Activated T-helper 9 cell treated with anti-CD3 and anti-CD28 coated beads, Interleukin-2, amount 50 U/mL, for 16 hours (primary cell): ENCODE data around the gene SUN2.

ENCODE experiments used
- DNase-seq: peaks from one replicate; pipeline ENCODE4 v3.0.0-alpha.2; 2020; ENCODE audit warnings: low read depth

Gene SUN2

DNA sequence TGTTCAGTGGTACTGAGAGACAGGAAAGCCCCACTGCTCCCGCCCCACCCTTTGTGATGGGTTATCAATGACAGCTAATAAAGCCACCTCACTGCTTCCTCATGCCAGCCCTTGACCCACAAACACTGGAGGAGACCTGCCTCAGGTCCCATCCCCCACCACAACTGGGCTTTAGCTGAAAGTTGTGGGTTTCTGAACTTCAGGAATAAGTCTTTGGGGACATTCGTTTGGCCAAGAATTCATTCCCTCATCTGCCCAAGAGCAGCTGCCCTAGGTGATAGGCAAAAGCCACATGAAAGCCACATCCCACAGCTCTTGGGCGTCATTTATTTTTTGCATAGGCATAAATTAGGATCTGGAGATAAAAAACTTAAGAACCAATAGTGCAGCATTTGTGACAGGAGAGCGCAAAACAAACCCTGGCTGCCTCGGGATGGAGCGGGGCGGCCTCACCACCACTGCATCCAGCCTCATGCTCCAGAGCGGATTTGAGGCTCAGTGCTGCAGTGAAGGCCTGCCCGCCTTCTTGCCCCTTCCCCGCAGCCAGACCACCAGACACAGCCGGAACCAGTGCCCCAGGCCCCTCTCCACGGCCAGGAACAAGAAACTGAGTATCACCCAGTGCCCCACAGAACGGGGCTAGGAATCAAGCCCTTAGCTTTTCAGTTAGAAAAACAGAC lies 21.2 kb downstream of the SUN2 start:
- DNase-seq = no peak

DNA sequence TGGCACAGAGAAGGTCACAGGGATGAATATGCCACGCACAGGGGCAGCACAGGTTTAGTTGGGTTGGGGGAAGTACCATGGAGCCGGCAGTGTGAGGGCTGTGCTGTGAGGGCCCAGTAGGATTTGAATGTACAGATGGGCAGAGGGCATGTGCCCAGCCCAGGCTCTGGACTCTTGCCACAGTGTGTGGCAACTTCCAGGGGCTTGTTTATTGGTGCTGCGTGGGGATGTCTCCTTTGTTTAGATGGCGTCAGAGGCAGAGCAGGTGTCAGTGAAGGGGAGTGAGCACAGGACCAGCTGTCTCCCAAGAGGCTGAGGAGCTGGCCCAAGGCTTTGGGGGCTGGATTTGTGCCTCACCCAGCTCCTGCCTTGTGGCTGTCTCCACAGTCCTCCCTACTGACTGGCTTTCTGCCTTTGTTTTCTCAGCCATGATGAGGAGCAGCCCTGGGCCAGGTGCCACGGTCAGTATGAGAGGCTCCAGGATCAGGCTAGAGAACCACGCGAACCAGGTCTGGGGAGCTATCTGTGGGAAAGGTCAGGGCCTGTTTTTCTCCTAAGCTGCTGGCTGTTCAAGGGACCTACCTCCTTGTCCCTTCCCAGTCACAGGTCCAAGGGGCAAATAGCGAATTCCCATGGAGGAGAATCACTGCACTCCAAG lies 21.9 kb downstream of the SUN2 start:
- DNase-seq = no peak

DNA sequence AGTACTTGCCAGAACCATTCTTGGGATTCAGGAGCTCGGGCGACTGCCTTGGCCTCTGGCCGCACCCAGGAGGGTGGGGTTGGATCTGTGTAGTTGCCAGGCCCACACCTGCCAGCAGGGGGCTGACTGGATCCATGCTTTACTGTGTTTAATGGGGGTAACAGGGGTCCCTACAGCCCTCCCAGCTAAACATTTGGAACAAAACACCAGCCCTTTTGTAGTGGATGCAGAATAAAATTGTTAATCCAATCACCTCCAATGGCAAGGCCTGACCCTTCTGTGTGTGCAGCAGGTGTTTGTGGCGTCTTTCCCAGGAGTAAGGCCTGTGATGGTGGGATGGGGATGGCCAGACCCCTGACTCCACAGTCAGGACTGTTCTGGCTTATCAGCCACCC lies 22.5 kb downstream of the SUN2 start:
- peak; percentile 41 for DNase-seq

DNA sequence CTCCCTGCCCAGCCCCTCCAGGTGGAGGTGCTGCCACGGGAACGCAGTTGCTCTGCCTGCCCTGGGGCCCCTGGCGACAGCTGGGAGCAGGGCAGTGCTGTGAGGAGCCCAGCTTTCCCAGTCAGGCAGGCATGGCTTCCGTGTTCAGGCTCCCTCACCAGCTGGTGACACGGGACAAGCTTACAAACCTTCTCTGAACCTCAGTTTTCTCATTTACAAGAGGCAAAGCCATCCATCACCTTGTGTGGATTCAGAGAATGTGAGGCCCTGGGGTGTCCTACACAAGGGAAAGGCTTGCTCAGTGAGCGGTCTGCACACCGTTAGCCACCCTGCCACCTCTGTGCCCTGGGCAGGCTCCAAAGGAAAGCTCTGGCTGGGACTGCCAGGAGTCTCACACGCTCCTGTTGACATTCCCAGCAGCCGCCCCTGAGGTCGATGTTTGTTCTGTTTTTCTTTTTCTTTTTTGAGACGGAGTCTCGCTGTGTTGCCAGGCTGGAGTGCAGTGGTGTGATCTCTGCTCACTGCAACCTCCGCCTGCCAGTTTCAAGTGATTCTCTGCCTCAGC lies 23.5 kb downstream of the SUN2 start:
- DNase-seq = no peak

- no peak for DNase-seq
Observed at GRCh38 chr22:38731703-38732161, 24.1 kb downstream of the SUN2 start.

GRCh38 chr22:38730411-38730871 lies 25.4 kb downstream of the SUN2 start:
- no peak for DNase-seq

DNA sequence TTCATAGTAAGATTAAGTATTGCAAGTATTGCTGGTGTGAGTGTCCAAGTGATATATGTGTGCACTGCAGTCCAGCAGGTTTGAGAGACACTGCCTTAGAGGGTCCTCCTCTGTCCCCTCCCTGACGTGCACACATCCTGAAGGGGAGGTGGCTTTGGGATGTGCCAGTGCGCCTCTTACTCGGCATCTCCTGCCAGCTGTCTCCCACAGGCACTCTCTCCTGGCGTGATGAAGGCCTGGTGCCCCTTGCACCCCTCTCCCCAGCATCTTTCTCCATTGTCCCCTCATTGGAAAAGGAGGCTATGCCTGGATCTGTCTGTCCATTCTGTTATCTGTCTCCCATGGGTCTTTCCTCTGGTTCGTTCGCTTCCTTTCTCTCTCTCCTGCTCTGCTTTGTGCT lies 25.9 kb downstream of the SUN2 start:
- no peak for DNase-seq

DNA sequence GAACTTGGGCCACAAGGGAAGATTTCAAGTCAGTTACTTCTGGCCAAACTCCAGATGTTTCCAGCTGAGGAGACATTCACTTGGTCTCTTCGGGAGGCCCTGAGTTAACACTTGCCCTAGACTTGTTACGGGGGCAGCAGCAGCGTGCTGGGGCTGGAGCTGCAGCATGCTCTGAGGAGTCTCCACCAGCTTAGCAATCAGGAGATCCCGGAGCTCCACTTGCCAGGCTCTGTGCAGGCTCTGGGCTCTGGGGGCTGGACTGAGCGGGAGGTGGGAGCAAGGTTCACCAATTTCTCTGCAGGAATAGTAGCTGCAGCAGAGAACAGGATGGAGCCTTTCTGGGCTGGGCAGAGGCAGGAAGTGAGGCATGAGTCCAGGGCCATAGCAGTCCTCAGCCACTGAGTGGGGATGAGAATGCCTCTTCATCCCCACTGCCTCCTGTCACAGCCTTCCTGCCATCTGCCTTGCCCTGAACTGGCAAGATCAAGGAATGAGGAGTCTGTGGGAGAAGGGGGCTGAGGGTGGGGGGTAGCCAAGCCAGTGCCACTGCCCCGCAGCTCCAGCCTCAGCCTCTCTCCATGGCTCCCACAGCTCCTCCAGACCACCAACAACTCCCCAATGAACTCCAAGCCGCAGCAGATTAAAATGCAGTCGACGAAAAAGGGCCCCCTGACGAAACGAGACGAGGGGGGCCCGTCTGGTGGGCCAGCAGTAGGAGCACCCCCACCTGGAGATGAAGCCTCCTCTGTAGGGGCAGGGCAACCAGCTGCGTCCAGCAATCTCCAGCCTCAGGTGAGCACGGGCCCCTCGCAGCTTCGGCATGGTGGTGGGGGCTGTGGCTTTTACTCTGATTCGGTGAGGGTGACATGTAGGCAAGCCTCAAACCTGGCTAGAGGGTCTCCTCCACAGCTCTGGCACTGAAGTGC lies 26.7 kb downstream of the SUN2 start:
- DNase-seq = no peak

- DNase-seq = no peak
Observed at GRCh38 chr22:38727530-38728451, 28.0 kb downstream of the SUN2 start.

- no peak for DNase-seq
Observed at GRCh38 chr22:38727123-38727522, 28.7 kb downstream of the SUN2 start.

GRCh38 chr22:38725900-38726655 lies 29.7 kb downstream of the SUN2 start:
- no peak for DNase-seq

DNA sequence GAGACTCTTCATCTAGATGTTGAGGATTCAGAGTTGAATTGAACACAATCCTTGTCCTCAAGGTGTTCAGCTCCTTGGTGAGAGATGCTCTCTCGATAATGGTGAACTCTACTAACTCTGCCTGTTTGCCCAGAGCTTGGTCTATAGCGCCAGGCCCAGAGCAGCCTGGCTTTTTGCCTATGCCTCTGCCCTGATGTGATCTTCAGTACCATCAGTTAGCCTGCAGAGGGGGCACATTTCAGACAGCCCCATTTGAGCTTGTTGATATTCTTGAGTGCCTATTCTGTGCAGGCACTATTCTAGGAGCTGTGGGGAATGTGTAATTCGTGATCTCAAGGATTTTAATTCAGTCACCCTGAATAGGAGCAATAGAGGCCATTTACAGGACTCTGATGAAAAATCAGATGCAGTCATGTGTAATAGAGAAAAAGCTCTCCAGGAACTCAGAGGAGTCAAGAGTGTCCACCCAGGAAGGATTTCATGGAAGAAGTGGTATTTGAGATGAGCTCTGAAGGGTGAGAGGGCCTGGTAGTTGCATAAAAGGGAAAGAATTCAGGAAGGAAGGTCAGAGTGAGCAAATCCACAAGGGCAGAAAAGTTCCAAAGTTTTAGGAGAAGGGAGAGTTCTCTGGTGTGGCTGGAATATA lies 30.7 kb downstream of the SUN2 start:
- no peak for DNase-seq

DNA sequence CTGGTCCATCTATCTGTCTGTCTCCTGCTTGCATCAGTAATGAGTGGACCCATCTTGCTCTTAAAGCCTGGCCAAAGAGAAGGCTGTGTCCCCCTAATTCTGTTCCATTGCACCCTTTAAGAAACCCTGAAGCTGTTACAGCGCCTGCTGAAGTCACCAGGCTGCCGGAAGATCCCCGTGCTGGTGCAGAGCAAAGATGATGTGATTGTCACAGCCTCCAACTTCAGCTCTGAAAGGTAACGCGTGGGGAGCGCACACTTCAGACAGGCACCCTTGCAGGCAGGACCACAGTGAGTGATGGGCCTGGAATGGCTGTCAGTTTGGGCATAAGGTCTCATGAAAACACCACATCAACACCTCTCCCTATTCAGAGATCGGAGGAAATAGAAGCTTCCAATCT lies 31.6 kb downstream of the SUN2 start:
- no peak for DNase-seq

DNA sequence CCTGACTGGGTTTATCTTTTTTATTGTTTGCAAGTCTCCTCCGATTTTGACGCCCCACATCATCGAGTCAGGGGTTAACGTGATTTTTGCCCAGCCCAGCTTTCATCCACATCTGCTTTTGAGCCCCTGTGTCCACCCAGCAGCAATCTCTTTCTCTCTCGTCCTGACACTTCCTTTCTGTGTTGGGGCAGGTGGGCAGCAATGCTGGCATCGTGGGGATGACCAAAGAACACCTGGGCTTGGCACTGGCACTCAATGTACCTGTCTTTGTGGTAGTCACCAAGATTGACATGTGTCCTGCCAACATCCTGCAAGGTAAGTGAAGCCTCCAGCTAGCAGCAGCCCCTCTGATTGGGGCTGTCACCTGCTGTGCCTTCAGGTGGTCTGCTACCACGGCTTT lies 34.2 kb downstream of the SUN2 start:
- no peak for DNase-seq

DNA sequence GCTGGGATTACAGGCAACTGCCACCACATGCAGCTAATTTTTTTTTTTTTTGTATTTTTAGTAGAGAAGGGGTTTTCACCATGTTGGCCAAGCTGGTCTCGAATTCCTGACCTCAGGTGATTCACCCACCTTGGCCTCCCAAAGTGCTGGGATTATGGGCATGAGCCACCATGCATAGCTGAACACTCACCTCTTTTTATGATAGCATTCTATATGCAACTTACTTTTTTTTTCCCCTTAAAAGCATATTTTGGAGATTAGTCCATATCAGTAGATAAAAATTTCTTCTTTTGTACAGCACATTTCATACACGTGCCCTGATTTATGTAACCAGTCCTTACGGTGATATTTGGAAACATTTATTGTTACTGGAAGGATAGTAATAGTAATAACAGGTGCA lies 35.4 kb downstream of the SUN2 start:
- no peak for DNase-seq

- DNase-seq = no peak
Observed at GRCh38 chr22:38719196-38719595, 36.6 kb downstream of the SUN2 start.

DNA sequence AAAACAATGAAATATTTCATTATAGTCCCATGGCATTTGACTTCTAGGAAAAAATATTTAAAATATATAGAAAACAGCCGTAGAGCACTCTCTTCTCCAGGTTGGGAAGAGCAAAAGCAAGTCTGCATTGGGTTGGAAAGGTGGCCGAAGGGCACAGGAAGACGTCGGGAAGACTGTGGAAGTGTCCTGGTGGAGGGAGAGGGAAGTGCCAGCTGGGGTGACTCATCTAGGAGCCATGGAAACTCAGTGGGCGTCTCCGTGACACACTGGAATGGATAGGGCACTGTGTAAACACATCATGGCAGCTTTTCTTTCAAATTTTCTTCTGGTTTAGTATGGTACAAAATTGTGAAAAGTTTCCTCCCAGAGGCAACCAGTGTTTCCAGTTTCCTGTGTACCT lies 37.4 kb downstream of the SUN2 start:
- DNase-seq = no peak

DNA sequence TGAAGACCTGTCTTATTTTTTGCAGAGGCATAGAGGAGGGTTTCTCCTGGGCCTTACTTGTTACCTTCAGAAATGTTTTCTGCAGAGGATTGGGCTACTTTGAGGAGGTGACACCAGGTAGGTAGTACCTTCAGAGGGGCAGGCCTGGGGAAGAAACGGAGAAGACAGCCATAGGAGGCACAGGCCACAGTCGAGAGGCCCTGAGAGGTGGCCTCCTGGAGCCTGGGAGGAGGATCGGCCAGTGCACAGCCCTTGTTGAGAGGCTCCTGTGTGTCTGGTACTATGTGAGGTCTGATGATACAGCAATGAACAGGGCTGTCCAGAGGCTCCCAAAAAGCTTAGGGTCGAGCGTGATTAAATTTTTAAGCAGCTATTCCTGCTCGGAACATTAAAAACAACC lies 38.6 kb downstream of the SUN2 start:
- no peak for DNase-seq

DNA sequence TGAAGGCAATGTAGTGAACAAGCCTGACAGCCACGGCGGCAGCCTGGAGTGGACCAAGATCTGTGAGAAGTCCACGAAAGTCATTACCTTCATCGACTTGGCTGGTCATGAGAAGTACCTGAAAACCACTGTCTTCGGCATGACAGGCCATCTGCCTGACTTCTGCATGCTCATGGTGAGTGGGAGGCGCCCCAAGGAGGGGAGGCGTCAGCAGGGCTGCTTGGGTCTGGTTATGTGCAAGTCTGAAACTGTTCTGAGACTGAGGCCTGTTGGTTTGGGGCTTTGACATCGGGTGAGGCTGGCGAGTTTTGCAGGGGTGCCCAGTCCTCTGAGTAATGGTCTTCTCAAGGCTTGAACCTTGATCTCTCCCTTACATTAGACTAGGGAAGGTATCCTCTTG lies 39.0 kb downstream of the SUN2 start:
- no peak for DNase-seq

GRCh38 chr22:38716271-38716670 lies 39.5 kb downstream of the SUN2 start:
- DNase-seq = no peak
